Naive thymus-derived CD4-positive, alpha-beta T cell (primary cell): ENCODE measurements around the gene RCSD1. TPM values are rescaled to one million over a fixed set of nuclear protein-coding genes. Genes with fewer than 3 reads are reported as not detected.

Experiments used
- ATAC-seq: fragments of 150-1000 bp; cut with Tn5 transposase; 2 replicates; pipeline ENCODE4 v1.10.0; 2021; ENCODE audit warnings: mild to moderate bottlenecking, moderate library complexity
- CTCF ChIA-PET: fragments of 350-600 bp; sonication (Branson Sonifier 250); formaldehyde crosslinking; loops from one replicate; lab custom pipeline; 2021; ENCODE audit warnings: antibody characterized with exemption; lab: Charles Lee
- POLR2A ChIA-PET: fragments of 350-600 bp; sonication (Branson Sonifier 250); formaldehyde crosslinking; loops from one replicate; lab custom pipeline; 2021; ENCODE audit warnings: antibody characterized with exemption, inconsistent platforms; lab: Charles Lee
- DNase-seq, 9 donors: peaks; one replicate each; pipeline versions ENCODE4 v3.0.0 to v3.0.0-alpha.2; 2020 to 2022; ENCODE audit warnings: mixed read lengths in 1 of 9
- H3K27ac ChIP-seq: one replicate; pipeline ENCODE4 v1.7.0; 2013; ENCODE audit warnings: mild to moderate bottlenecking, low read depth, low read length, moderate library complexity
- H3K27me3 ChIP-seq, 2 donors: one replicate each; pipeline ENCODE4 v1.7.0; 2013; ENCODE audit warnings: low read length in 2 of 2, mild to moderate bottlenecking in 2 of 2, moderate library complexity in 2 of 2; ENCODE audit not compliant: control insufficient read depth in 2 of 2, insufficient read depth in 2 of 2
- H3K36me3 ChIP-seq, 3 experiments: 1 replicate in 2 of 3; 2 replicates in 1 of 3; pipeline ENCODE4 v1.7.0; 2013; ENCODE audit warnings: low read length in 3 of 3, mild to moderate bottlenecking in 3 of 3, moderate library complexity in 1 of 3; ENCODE audit not compliant: insufficient read depth in 3 of 3, control insufficient read depth in 2 of 3
- H3K4me1 ChIP-seq, 2 donors: one replicate each; pipeline ENCODE4 v1.7.0; 2013; ENCODE audit warnings: low read length in 2 of 2, mild to moderate bottlenecking in 2 of 2, moderate library complexity in 1 of 2; ENCODE audit not compliant: control insufficient read depth in 2 of 2, insufficient read depth in 2 of 2
- H3K4me3 ChIP-seq: 2 replicates; pipeline ENCODE4 v1.7.0; 2013; ENCODE audit warnings: mild to moderate bottlenecking, low read length
- H3K9me3 ChIP-seq, 3 experiments: 1 replicate in 2 of 3; 2 replicates in 1 of 3; pipeline ENCODE4 v1.7.0; 2013; ENCODE audit warnings: low read length in 3 of 3; ENCODE audit not compliant: control insufficient read depth in 2 of 3
- H3K27ac Mint-ChIP-seq, 9 donors: one replicate each; pipeline ENCODE4 v1.8.0; 2020 to 2022; ENCODE audit warnings: mixed read lengths in 9 of 9, mild to moderate bottlenecking in 8 of 9, moderate library complexity in 5 of 9, inconsistent platforms in 2 of 9
- H3K27me3 Mint-ChIP-seq, 5 donors: one replicate each; pipeline ENCODE4 v1.8.0; 2021 to 2022; ENCODE audit warnings: mixed read lengths in 5 of 5, mild to moderate bottlenecking in 1 of 5
- H3K36me3 Mint-ChIP-seq, 5 donors: one replicate each; pipeline ENCODE4 v1.8.0; 2020 to 2022; ENCODE audit warnings: mixed read lengths in 5 of 5, mild to moderate bottlenecking in 3 of 5, inconsistent platforms in 1 of 5
- H3K4me1 Mint-ChIP-seq, 7 donors: one replicate each; pipeline ENCODE4 v1.8.0; 2020 to 2022; ENCODE audit warnings: mixed read lengths in 7 of 7, mild to moderate bottlenecking in 3 of 7, inconsistent platforms in 1 of 7
- H3K4me3 Mint-ChIP-seq, 10 donors: one replicate each; pipeline ENCODE4 v1.8.0; 2020 to 2022; ENCODE audit warnings: mild to moderate bottlenecking in 10 of 10, mixed read lengths in 10 of 10, moderate library complexity in 6 of 10, inconsistent platforms in 2 of 10
- H3K9me3 Mint-ChIP-seq, 11 donors: one replicate each; pipeline ENCODE4 v1.8.0; 2020 to 2022; ENCODE audit warnings: mixed read lengths in 11 of 11, mild to moderate bottlenecking in 4 of 11, inconsistent platforms in 1 of 11, moderate library complexity in 1 of 11
- intact Hi-C, 2 donors: fragments of 100-400 bp; cut with micrococcal nuclease; formaldehyde crosslinking; loops; one replicate each; pipeline ENCODE4 v1.15.1; 2023
- polyA plus RNA-seq, 2 donors: library from polyadenylated mRNA; unstranded; fragments of 300-500 nt; fragmentation: Illumina TruSeq; gene quantifications; one replicate each; pipeline ENCODE4 v1.2.3, GENCODE V29; 2021
- total RNA-seq, 6 experiments: library from RNA in 5 of 6; stranded (reverse) in 5 of 6; gene quantifications; 1 replicate in 5 of 6; 2 replicates in 1 of 6; pipeline ENCODE4 v1.2.3 and lab custom pipeline; 2021 to 2026

Gene RCSD1
- total and polyA plus RNA-seq, 7 experiments from 2014 or later: 75.0 to 153 (median 135) TPM

- Mint-ChIP-seq H3K36me3 (peaks cover 0 to 19% (median 4%) of the 10 kb centered on the region in 5 donors), H3K27ac (peak overlapping the region; percentile 67 to 94 (median 91)), H3K4me1 (peaks cover 63 to 96% (median 87%) of the 10 kb centered on the region in 7 donors), H3K9me3 (no peaks in the 10 kb centered on the region), H3K27me3 (no peaks in the 10 kb centered on the region), H3K4me3 (peak overlapping the region; percentile 12 to 86 (median 66))
- ChIA-PET CTCF (interaction anchor here (0.6 to 0.9 kb wide), 2 partner anchors 18 to 32 kb away, joined by 3 to 4 read pairs; no protein-coding TSS in a partner anchor), POLR2A (interaction anchor here (1.1 to 3.4 kb wide), 2 partner anchors 9 to 13 kb away, joined by 4 to 16 read pairs; no protein-coding TSS in a partner anchor)
- no peaks in the 10 kb centered on the region for H3K27me3 ChIP-seq
- peaks cover 0 to 15% (median 3%) of the 10 kb centered on the region in 3 experiments for H3K36me3 ChIP-seq
- H3K9me3 ChIP-seq: no peaks in the 10 kb centered on the region
- ATAC-seq: peak; percentile 50
- intact Hi-C loops: loop anchor here (1.0 to 5.0 kb wide), 2 partner anchors 9 to 49 kb away; no protein-coding TSS in a partner anchor
- peak in 1 of 9 donors; percentile 12 for DNase-seq
- H3K27ac ChIP-seq: peak overlapping the region; percentile 59
- H3K4me3 ChIP-seq: no peak overlapping the region
- H3K4me1 ChIP-seq: peaks cover 68 to 70% of the 10 kb centered on the region in 2 donors
Observed at GRCh38 chr1:167651161-167651693, 21.2 kb downstream of the RCSD1 start.

GRCh38 chr1:167654975-167655575, 25.0 kb downstream of the RCSD1 start:
- CTCF ChIA-PET: interaction anchor here (1.1 to 2.7 kb wide), 2 partner anchors 33 to 55 kb away, joined by 4 to 7 read pairs; no protein-coding TSS in a partner anchor
- POLR2A ChIA-PET: interaction anchor here (0.6 to 2.0 kb wide), 4 partner anchors 30 to 218 kb away, joined by 3 to 5 read pairs (median 3); no protein-coding TSS in a partner anchor
- Histone ChIP-seq H3K36me3 (peaks cover 0 to 25% (median 3%) of the 10 kb centered on the region in 3 experiments), H3K27ac (peak overlapping the region; percentile 34), H3K27me3 (no peaks in the 10 kb centered on the region), H3K4me3 (no peak overlapping the region), H3K9me3 (no peaks in the 10 kb centered on the region), H3K4me1 (peaks cover 50 to 80% of the 10 kb centered on the region in 2 donors)
- H3K4me1 Mint-ChIP-seq: peaks cover 69 to 99% (median 96%) of the 10 kb centered on the region in 7 donors
- ATAC-seq (no peak), DNase-seq (no peak)
- H3K27me3 Mint-ChIP-seq: no peaks in the 10 kb centered on the region
- peak overlapping the region in 6 of 10 donors; percentile 12 to 74 (median 48) for H3K4me3 Mint-ChIP-seq
- H3K27ac Mint-ChIP-seq: peak overlapping the region in 7 of 9 donors; percentile 3 to 84 (median 62)
- intact Hi-C loops: loop anchor here (2.0 to 5.0 kb wide), 3 partner anchors 14 to 53 kb away; no protein-coding TSS in a partner anchor
- H3K9me3 Mint-ChIP-seq: no peaks in the 10 kb centered on the region
- peaks cover 0 to 17% (median 4%) of the 10 kb centered on the region in 5 donors for H3K36me3 Mint-ChIP-seq

GRCh38 chr1:167656657-167657056, 26.6 kb downstream of the RCSD1 start:
- H3K27ac Mint-ChIP-seq: peak overlapping the region in 8 of 9 donors; percentile 23 to 91 (median 71)
- Histone ChIP-seq H3K4me3 (no peak overlapping the region), H3K9me3 (no peaks in the 10 kb centered on the region), H3K4me1 (peaks cover 34 to 79% of the 10 kb centered on the region in 2 donors), H3K27me3 (no peaks in the 10 kb centered on the region), H3K36me3 (peaks cover 0 to 33% (median 3%) of the 10 kb centered on the region in 3 experiments), H3K27ac (peak overlapping the region; percentile 40)
- no peak for DNase-seq
- peaks cover 68 to 99% (median 96%) of the 10 kb centered on the region in 7 donors for H3K4me1 Mint-ChIP-seq
- ChIA-PET POLR2A (interaction anchor here (0.8 kb wide), 1 partner anchor 25 kb away, joined by 3 read pairs; no protein-coding TSS in a partner anchor), CTCF (interaction anchor here (2.7 kb wide), 1 partner anchor 31 kb away, joined by 7 read pairs; no protein-coding TSS in a partner anchor)
- H3K9me3 Mint-ChIP-seq: no peaks in the 10 kb centered on the region
- intact Hi-C loops: no loop called here
- H3K27me3 Mint-ChIP-seq: no peaks in the 10 kb centered on the region
- no peak for ATAC-seq
- H3K4me3 Mint-ChIP-seq: peak overlapping the region in 4 of 10 donors; percentile 5 to 39 (median 16)
- H3K36me3 Mint-ChIP-seq: peaks cover 0 to 13% (median 9%) of the 10 kb centered on the region in 5 donors

GRCh38 chr1:167658574-167659328, 28.7 kb downstream of the RCSD1 start:
- H3K4me1 Mint-ChIP-seq: peaks cover 72 to 99% (median 96%) of the 10 kb centered on the region in 7 donors
- no peak for ATAC-seq
- POLR2A ChIA-PET: no interaction called here
- H3K27me3 ChIP-seq: no peaks in the 10 kb centered on the region
- peaks cover 21 to 70% of the 10 kb centered on the region in 2 donors for H3K4me1 ChIP-seq
- H3K9me3 ChIP-seq: no peaks in the 10 kb centered on the region
- no peak for DNase-seq
- peaks cover 0 to 16% (median 12%) of the 10 kb centered on the region in 5 donors for H3K36me3 Mint-ChIP-seq
- H3K4me3 Mint-ChIP-seq: peak overlapping the region in 6 of 10 donors; percentile 11 to 52 (median 33)
- H3K27ac ChIP-seq: no peak overlapping the region
- no peaks in the 10 kb centered on the region for H3K9me3 Mint-ChIP-seq
- H3K36me3 ChIP-seq: peaks cover 0 to 53% (median 0%) of the 10 kb centered on the region in 3 experiments
- CTCF ChIA-PET: no interaction called here
- H3K4me3 ChIP-seq: no peak overlapping the region
- H3K27me3 Mint-ChIP-seq: no peaks in the 10 kb centered on the region
- intact Hi-C loops: no loop called here
- peak overlapping the region in 8 of 9 donors; percentile 44 to 94 (median 85) for H3K27ac Mint-ChIP-seq

GRCh38 chr1:167659450-167659849, 29.4 kb downstream of the RCSD1 start:
- Mint-ChIP-seq H3K27me3 (no peaks in the 10 kb centered on the region), H3K9me3 (no peaks in the 10 kb centered on the region), H3K36me3 (peaks cover 0 to 16% (median 12%) of the 10 kb centered on the region in 5 donors), H3K4me3 (peak overlapping the region in 3 of 10 donors; percentile 46 to 61 (median 52)), H3K4me1 (peaks cover 68 to 98% (median 94%) of the 10 kb centered on the region in 7 donors), H3K27ac (peak overlapping the region in 8 of 9 donors; percentile 37 to 94 (median 85))
- CTCF ChIA-PET: no interaction called here
- Histone ChIP-seq H3K27me3 (no peaks in the 10 kb centered on the region), H3K4me1 (peaks cover 21 to 63% of the 10 kb centered on the region in 2 donors), H3K4me3 (no peak overlapping the region), H3K27ac (no peak overlapping the region), H3K36me3 (peaks cover 0 to 60% (median 0%) of the 10 kb centered on the region in 3 experiments), H3K9me3 (no peaks in the 10 kb centered on the region)
- ATAC-seq (no peak), DNase-seq (no peak)
- intact Hi-C loops: no loop called here
- POLR2A ChIA-PET: no interaction called here

- ChIA-PET POLR2A (no interaction called here), CTCF (interaction anchor here (1.7 kb wide), 1 partner anchor 60 kb away, joined by 6 read pairs; no protein-coding TSS in a partner anchor)
- DNase-seq: no peak
- H3K27me3 Mint-ChIP-seq: no peaks in the 10 kb centered on the region
- Histone ChIP-seq H3K9me3 (no peaks in the 10 kb centered on the region), H3K4me1 (peaks cover 19 to 58% of the 10 kb centered on the region in 2 donors), H3K27ac (no peak overlapping the region), H3K36me3 (peaks cover 0 to 58% (median 0%) of the 10 kb centered on the region in 3 experiments), H3K27me3 (no peaks in the 10 kb centered on the region), H3K4me3 (no peak overlapping the region)
- intact Hi-C loops: loop anchor here in 1 of 2 donors (1.0 kb wide), 1 partner anchor 9 kb away; no protein-coding TSS in a partner anchor
- peak overlapping the region in 5 of 10 donors; percentile 2 to 61 (median 46) for H3K4me3 Mint-ChIP-seq
- no peak for ATAC-seq
- H3K4me1 Mint-ChIP-seq: peaks cover 66 to 97% (median 94%) of the 10 kb centered on the region in 7 donors
- H3K9me3 Mint-ChIP-seq: no peaks in the 10 kb centered on the region
- peaks cover 0 to 19% (median 12%) of the 10 kb centered on the region in 5 donors for H3K36me3 Mint-ChIP-seq
- peak overlapping the region in 8 of 9 donors; percentile 37 to 94 (median 84) for H3K27ac Mint-ChIP-seq
Observed at GRCh38 chr1:167659881-167660280, 29.8 kb downstream of the RCSD1 start.
